HCT116 (cell line): ENCODE results near the gene UBN1. TPM values are rescaled to one million over a fixed set of nuclear protein-coding genes. Genes with fewer than 3 reads are reported as not detected.

Source experiments
- ATAC-seq: fragments of 200-7000 bp; cut with Tn5 transposase; 2 replicates; pipeline ENCODE4 v1.9.1; 2020; ENCODE audit warnings: mild to moderate bottlenecking, moderate library complexity
- BruUV-seq: library from RNA; stranded (reverse); fragments of 400-500 nt; replicated peaks from 2 replicates; lab custom pipeline; 2021; lab: Mats Ljungman, UMichigan
- CTCF ChIA-PET: fragments of 300-600 bp; sonication (Branson Sonifier 250); formaldehyde crosslinking; loops from one replicate; lab custom pipeline; 2021; ENCODE audit warnings: antibody characterized with exemption; lab: Charles Lee
- POLR2A ChIA-PET: fragments of 300-600, 350-600 bp; sonication (Branson Sonifier 250); formaldehyde crosslinking; loops from one replicate; lab custom pipeline; 2021; ENCODE audit warnings: antibody characterized with exemption; lab: Charles Lee
- RAD21 ChIA-PET, 2 experiments: fragments of 300-600 bp; sonication (Branson Sonifier 250); formaldehyde crosslinking; loops; one replicate each; lab custom pipeline; 2023; ENCODE audit warnings: low total read pairs in 2 of 2; ENCODE audit not compliant: uncharacterized antibody in 2 of 2, unreplicated experiment in 2 of 2, low non-redundant PET in 1 of 2; lab: Charles Lee
- DNase-seq: peaks from one replicate; pipeline ENCODE4 v3.0.0-alpha.2; 2010; ENCODE audit warnings: low read depth, low spot score
- H2AFZ ChIP-seq: fragments of 200-600 bp; shearing (Covaris generic), sonication (generic); 2 replicates; pipeline ENCODE4 v1.6.1; 2017; ENCODE audit warnings: low read depth, mixed run types, mixed read lengths, antibody characterized with exemption, low read length; ENCODE audit not compliant: poor library complexity, severe bottlenecking
- H3K27ac ChIP-seq: 2 replicates; pipeline ENCODE4 v1.5.1; 2012; ENCODE audit warnings: low read depth, low read length
- H3K27me3 ChIP-seq: fragments of 200-600 bp; sonication (generic); 2 replicates; pipeline ENCODE4 v1.6.1; 2016; ENCODE audit warnings: mixed run types, low read length, mixed read lengths; ENCODE audit not compliant: insufficient read depth
- H3K36me3 ChIP-seq, 2 experiments: fragments of 200-500 bp in 1 of 2; fragments of 200-600 bp in 1 of 2; sonication (Bioruptor generic) in 1 of 2; sonication (generic) in 1 of 2; 2 replicates each; pipeline versions ENCODE4 v1.5.1 to v1.6.1; 2014 to 2016; ENCODE audit warnings: low read length in 2 of 2, inconsistent platforms in 1 of 2, mixed read lengths in 1 of 2, mixed run types in 1 of 2; ENCODE audit not compliant: insufficient read depth in 2 of 2, control insufficient read depth in 1 of 2
- H3K4me1 ChIP-seq, 2 experiments: fragments of 200-600 bp in 1 of 2; sonication (generic) in 1 of 2; 2 replicates each; pipeline versions ENCODE4 v1.5.1 to v1.6.1; 2012 to 2017; ENCODE audit warnings: low read length in 2 of 2, inconsistent platforms in 1 of 2, mild to moderate bottlenecking in 1 of 2, mixed read lengths in 1 of 2, mixed run types in 1 of 2, moderate library complexity in 1 of 2; ENCODE audit not compliant: insufficient read depth in 2 of 2, control insufficient read depth in 1 of 2
- H3K4me2 ChIP-seq: fragments of 200-600 bp; sonication (generic); 2 replicates; pipeline ENCODE4 v1.6.1; 2017; ENCODE audit warnings: mixed run types, low read length, mixed read lengths
- H3K4me3 ChIP-seq, 2 experiments: fragments of 200-600 bp in 1 of 2; sonication (generic) in 1 of 2; replicated peaks in 1 of 2; 2 replicates each; pipeline ENCODE4 v1.5.1; 2011 to 2016; ENCODE audit warnings: low read length in 2 of 2, control low read depth in 1 of 2, low read depth in 1 of 2, mild to moderate bottlenecking in 1 of 2, mixed read lengths in 1 of 2, mixed run types in 1 of 2
- H3K79me2 ChIP-seq: fragments of 200-600 bp; sonication (generic); 2 replicates; pipeline ENCODE4 v1.6.1; 2017; ENCODE audit warnings: mild to moderate bottlenecking, mixed run types, low read length, moderate library complexity, mixed read lengths; ENCODE audit not compliant: insufficient read depth
- H3K9ac ChIP-seq: fragments of 200-600 bp; sonication (generic); 2 replicates; pipeline ENCODE4 v1.6.1; 2016; ENCODE audit warnings: low read length, mixed read lengths
- H3K9me2 ChIP-seq: fragments of 200-600 bp; sonication (generic), shearing (Covaris generic); 2 replicates; pipeline ENCODE4 v1.6.1; 2017; ENCODE audit warnings: mixed run types, mild to moderate bottlenecking, moderate library complexity; ENCODE audit not compliant: insufficient read depth
- H3K9me3 ChIP-seq, 2 experiments: fragments of 200-500 bp in 1 of 2; fragments of 200-600 bp in 1 of 2; sonication (Bioruptor generic) in 1 of 2; sonication (generic) in 1 of 2; 2 replicates each; pipeline ENCODE4 v1.6.1; 2014 to 2017; ENCODE audit warnings: low read length in 2 of 2, mixed read lengths in 2 of 2, inconsistent platforms in 1 of 2, low read depth in 1 of 2, mild to moderate bottlenecking in 1 of 2, mixed run types in 1 of 2, moderate library complexity in 1 of 2; ENCODE audit not compliant: control insufficient read depth in 1 of 2, insufficient read depth in 1 of 2
- H4K20me1 ChIP-seq: fragments of 200-600 bp; sonication (generic), shearing (Covaris generic); 2 replicates; pipeline ENCODE4 v1.6.1; 2017; ENCODE audit warnings: mixed run types, mild to moderate bottlenecking, moderate library complexity; ENCODE audit not compliant: insufficient read depth
- CEBPB ChIP-seq: IDR thresholded peaks from 2 replicates; pipeline ENCODE4 v1.6.1; 2012; ENCODE audit warnings: low read depth
- CTCF ChIP-seq, 3 experiments: fragments of 200-600 bp in 1 of 3; sonication (generic) in 1 of 3; IDR thresholded peaks in 2 of 3; conservative IDR thresholded peaks in 1 of 3; 2 replicates each; pipeline ENCODE4 v1.5.1; 2012 to 2017; ENCODE audit warnings: low read depth in 2 of 3, low read length in 2 of 3, antibody characterized with exemption in 1 of 3, borderline replicate concordance in 1 of 3, control low read depth in 1 of 3, mild to moderate bottlenecking in 1 of 3, mixed read lengths in 1 of 3, mixed run types in 1 of 3, moderate library complexity in 1 of 3; ENCODE audit not compliant: insufficient read depth in 1 of 3
- EGR1 ChIP-seq: IDR thresholded peaks from 2 replicates; pipeline ENCODE4 v1.6.1; 2012; ENCODE audit warnings: low read depth
- ELF1 ChIP-seq: IDR thresholded peaks from 2 replicates; pipeline ENCODE4 v1.6.1; 2012; ENCODE audit warnings: low read depth, borderline replicate concordance
- EZH2 ChIP-seq: fragments of 200-600 bp; sonication (generic); IDR thresholded peaks from 2 replicates; pipeline ENCODE4 v1.6.1; 2017; ENCODE audit warnings: antibody characterized with exemption, mixed run types
- EZH2phosphoT487 ChIP-seq: fragments of 200-600 bp; IDR thresholded peaks from 2 replicates; pipeline ENCODE4 v1.6.1; 2018; ENCODE audit warnings: antibody characterized with exemption, borderline replicate concordance
- FOSL1 ChIP-seq: IDR thresholded peaks from 2 replicates; pipeline ENCODE4 v1.6.1; 2012; ENCODE audit warnings: low read depth
- POLR2A ChIP-seq: IDR thresholded peaks from 2 replicates; pipeline ENCODE4 v1.7.0; 2011; ENCODE audit warnings: borderline replicate concordance; ENCODE audit not compliant: insufficient read depth, insufficient read length; ENCODE audit errors: extremely low read depth
- RAD21 ChIP-seq: IDR thresholded peaks from 2 replicates; pipeline ENCODE4 v1.6.1; 2012; ENCODE audit warnings: low read depth, mild to moderate bottlenecking
- SP1 ChIP-seq: IDR thresholded peaks from 2 replicates; pipeline ENCODE4 v1.6.1; 2012; ENCODE audit warnings: low read depth
- SRF ChIP-seq: IDR thresholded peaks from 2 replicates; pipeline ENCODE4 v1.6.1; 2012; ENCODE audit warnings: low read depth
- ZFX ChIP-seq: fragments of 450-650 bp; IDR thresholded peaks from 2 replicates; pipeline ENCODE4 v1.6.1; 2017
- ZNF274 ChIP-seq: fragments of 200-500 bp; sonication (Bioruptor generic); IDR thresholded peaks from 2 replicates; pipeline ENCODE4 v1.6.1; 2014; ENCODE audit warnings: mild to moderate bottlenecking, low read depth, low read length, inconsistent platforms
- intact Hi-C: fragments of 100-400 bp; cut with micrococcal nuclease; formaldehyde crosslinking; loops from 2 replicates; pipeline ENCODE4 v1.10.0; 2022
- total RNA-seq: library from RNA; stranded (reverse); gene quantifications from one replicate; pipeline ENCODE4 v1.2.1, GENCODE V29; 2021; ENCODE audit not compliant: unreplicated experiment
- TF ChIP-seq, protein P1 (sequence below): IDR thresholded peaks from 2 replicates; pipeline ENCODE4 v1.6.1; 2012; ENCODE audit warnings: low read depth
- TF ChIP-seq, protein P2 (sequence below): IDR thresholded peaks from 2 replicates; pipeline ENCODE4 v1.6.1; 2011; ENCODE audit warnings: mild to moderate bottlenecking, low read length, moderate library complexity; ENCODE audit not compliant: insufficient replicate concordance; ENCODE audit errors: extremely low read depth

The UBN1 gene
- total RNA-seq, 1 experiment from 2014 or later, result 31.9 TPM

DNA sequence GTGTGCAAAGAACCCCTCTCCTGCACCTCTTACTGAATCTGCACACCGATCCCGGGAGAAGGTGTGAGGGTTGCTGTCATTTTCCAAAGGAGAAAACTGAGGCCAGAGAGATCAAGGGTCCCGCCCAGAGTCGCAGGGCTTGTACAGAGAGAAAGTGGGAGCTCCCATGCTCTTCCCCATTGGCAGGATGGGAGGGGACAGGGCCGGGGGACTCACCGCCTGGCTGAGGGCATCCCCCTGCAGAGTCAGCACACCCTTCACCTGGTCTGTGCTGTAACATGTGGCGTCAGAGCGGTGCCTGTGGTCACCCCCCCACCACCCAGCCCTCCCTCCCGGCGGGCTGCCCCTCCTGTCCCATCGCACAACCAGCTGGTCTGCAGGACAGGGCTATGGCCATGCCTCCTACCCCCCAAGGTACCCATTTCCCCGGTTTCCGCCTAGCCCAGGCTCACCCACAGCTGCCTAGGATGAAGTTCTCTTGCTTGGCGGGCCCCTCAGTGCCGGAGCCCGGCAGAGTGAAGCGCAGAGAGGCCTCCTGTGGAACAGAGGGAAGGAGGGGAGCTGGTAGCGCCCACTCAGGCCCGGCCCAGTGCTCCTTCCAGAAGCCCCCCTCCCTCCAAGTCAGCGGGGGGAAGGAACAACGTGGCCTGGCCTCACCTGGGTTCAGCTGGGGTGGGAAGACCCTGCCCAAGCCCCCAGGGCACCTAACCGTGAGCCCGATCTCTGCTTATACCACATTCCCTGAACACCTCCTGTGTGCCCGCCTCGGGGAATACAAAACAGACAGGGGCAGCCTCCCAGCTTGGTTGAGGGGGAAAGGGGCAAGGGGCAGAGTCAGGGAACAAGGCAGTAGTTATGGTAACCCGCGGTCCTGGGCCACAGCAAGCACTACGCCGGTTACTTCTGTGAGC, 46.0 kb upstream of the UBN1 start:
- Histone ChIP-seq H3K9me2 (no peaks in the 10 kb centered on the region), H3K79me2 (no peaks in the 10 kb centered on the region), H3K9ac (peak overlapping the region; percentile 76), H3K9me3 (no peaks in the 10 kb centered on the region), H3K36me3 (peaks cover 3 to 6% of the 10 kb centered on the region in 2 experiments; a peak in 2 of 4 replicates), H3K4me3 (peak overlapping the region; percentile 60 to 62), H3K4me2 (peak overlapping the region; percentile 97), H3K27ac (peak overlapping the region; percentile 89), H3K4me1 (peaks cover 13 to 20% of the 10 kb centered on the region in 2 experiments), H4K20me1 (no peaks in the 10 kb centered on the region), H3K27me3 (no peaks in the 10 kb centered on the region), H2AFZ (no peak overlapping the region)
- DNase-seq (no peak), ATAC-seq (no peak)
- no peak for TF ChIP-seq ELF1
- TF ChIP-seq CEBPB, result no peak
- TF ChIP-seq ZNF274, result no peak
- TF ChIP-seq EZH2, result no peak
- no peak for TF ChIP-seq SP1
- TF ChIP-seq CTCF (IDR thresholded peaks at IDR 0.05 in 2 of 3, conservative IDR thresholded peaks at IDR 0.05 in 1 of 3; ENCODE audit: borderline replicate concordance in 1 of 3, insufficient read depth in 1 of 3, low read depth in 2 of 3, low read length in 2 of 3), result no peak
- no peak for TF ChIP-seq FOSL1
- TF ChIP-seq EGR1, result no peak
- no peak for TF ChIP-seq EZH2phosphoT487
- TF ChIP-seq SRF, result no peak
- no peak for TF ChIP-seq ZFX
- TF ChIP-seq POLR2A, result no peak
- TF ChIP-seq, protein P1, sequence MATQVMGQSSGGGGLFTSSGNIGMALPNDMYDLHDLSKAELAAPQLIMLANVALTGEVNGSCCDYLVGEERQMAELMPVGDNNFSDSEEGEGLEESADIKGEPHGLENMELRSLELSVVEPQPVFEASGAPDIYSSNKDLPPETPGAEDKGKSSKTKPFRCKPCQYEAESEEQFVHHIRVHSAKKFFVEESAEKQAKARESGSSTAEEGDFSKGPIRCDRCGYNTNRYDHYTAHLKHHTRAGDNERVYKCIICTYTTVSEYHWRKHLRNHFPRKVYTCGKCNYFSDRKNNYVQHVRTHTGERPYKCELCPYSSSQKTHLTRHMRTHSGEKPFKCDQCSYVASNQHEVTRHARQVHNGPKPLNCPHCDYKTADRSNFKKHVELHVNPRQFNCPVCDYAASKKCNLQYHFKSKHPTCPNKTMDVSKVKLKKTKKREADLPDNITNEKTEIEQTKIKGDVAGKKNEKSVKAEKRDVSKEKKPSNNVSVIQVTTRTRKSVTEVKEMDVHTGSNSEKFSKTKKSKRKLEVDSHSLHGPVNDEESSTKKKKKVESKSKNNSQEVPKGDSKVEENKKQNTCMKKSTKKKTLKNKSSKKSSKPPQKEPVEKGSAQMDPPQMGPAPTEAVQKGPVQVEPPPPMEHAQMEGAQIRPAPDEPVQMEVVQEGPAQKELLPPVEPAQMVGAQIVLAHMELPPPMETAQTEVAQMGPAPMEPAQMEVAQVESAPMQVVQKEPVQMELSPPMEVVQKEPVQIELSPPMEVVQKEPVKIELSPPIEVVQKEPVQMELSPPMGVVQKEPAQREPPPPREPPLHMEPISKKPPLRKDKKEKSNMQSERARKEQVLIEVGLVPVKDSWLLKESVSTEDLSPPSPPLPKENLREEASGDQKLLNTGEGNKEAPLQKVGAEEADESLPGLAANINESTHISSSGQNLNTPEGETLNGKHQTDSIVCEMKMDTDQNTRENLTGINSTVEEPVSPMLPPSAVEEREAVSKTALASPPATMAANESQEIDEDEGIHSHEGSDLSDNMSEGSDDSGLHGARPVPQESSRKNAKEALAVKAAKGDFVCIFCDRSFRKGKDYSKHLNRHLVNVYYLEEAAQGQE, result no peak
- no peak for TF ChIP-seq RAD21
- TF ChIP-seq, protein P2, sequence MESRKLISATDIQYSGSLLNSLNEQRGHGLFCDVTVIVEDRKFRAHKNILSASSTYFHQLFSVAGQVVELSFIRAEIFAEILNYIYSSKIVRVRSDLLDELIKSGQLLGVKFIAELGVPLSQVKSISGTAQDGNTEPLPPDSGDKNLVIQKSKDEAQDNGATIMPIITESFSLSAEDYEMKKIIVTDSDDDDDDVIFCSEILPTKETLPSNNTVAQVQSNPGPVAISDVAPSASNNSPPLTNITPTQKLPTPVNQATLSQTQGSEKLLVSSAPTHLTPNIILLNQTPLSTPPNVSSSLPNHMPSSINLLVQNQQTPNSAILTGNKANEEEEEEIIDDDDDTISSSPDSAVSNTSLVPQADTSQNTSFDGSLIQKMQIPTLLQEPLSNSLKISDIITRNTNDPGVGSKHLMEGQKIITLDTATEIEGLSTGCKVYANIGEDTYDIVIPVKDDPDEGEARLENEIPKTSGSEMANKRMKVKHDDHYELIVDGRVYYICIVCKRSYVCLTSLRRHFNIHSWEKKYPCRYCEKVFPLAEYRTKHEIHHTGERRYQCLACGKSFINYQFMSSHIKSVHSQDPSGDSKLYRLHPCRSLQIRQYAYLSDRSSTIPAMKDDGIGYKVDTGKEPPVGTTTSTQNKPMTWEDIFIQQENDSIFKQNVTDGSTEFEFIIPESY, result no peak
- RAD21 ChIA-PET, result no interaction called here
- intact Hi-C loops, result no loop called here
- POLR2A ChIA-PET, result interaction anchor here (1.5 kb wide), 1 partner anchor 67 kb away, joined by 5 read pairs; the partner anchor contains the start of genes ANKS3 and DNAAF8
- no TSS peak for BruUV-seq
- CTCF ChIA-PET, result no interaction called here
